Endothelial cell of umbilical vein (primary cell): ENCODE data around the gene TAGLN. TPM values are rescaled to one million over a fixed set of nuclear protein-coding genes. Genes with fewer than 3 reads are reported as not detected.

Experiments used
- BruUV-seq: library from RNA; stranded (reverse); fragments of 400-500 nt; replicated peaks from 2 replicates; lab custom pipeline; 2021; lab: Mats Ljungman, UMichigan
- CTCF ChIA-PET: fragments of 300-600, 350-600 bp; sonication (Branson Sonifier 250); formaldehyde crosslinking; loops from one replicate; lab custom pipeline; 2021; ENCODE audit warnings: antibody characterized with exemption, inconsistent platforms; lab: Charles Lee
- POLR2A ChIA-PET: fragments of 300-600, 350-600 bp; sonication (Branson Sonifier 250); formaldehyde crosslinking; loops from one replicate; lab custom pipeline; 2021; ENCODE audit warnings: antibody characterized with exemption, inconsistent platforms; lab: Charles Lee
- DNase-seq: peaks from one replicate; pipeline ENCODE4 v3.0.0-alpha.2; 2011; ENCODE audit warnings: low read depth, low spot score
- FAIRE-seq: peaks from 2 replicates; lab custom pipeline; 2011; peaks lifted over from hg19 to GRCh38; lab: Jason Lieb, UNC
- H2AFZ ChIP-seq: 2 replicates; pipeline ENCODE4 v1.6.0; 2012; ENCODE audit warnings: low read depth, low read length, control low read depth, inconsistent platforms
- H3K27ac ChIP-seq: 2 replicates; pipeline ENCODE4 v1.5.1; 2011; ENCODE audit warnings: low read depth, mild to moderate bottlenecking, control low read depth, low read length, moderate library complexity; ENCODE audit not compliant: insufficient read depth
- H3K27me3 ChIP-seq, 2 experiments: 2 replicates each; pipeline versions ENCODE4 v1.6.0 to v1.6.1; 2011; ENCODE audit warnings: low read length in 2 of 2, mixed read lengths in 1 of 2; ENCODE audit not compliant: control insufficient read depth in 2 of 2, insufficient read depth in 2 of 2
- H3K36me3 ChIP-seq, 2 experiments: 2 replicates in 1 of 2; 3 replicates in 1 of 2; pipeline ENCODE4 v1.5.1; 2011; ENCODE audit warnings: low read length in 2 of 2, mild to moderate bottlenecking in 1 of 2, moderate library complexity in 1 of 2; ENCODE audit not compliant: control insufficient read depth in 2 of 2, insufficient read depth in 2 of 2; ENCODE audit errors: extremely low read depth in 1 of 2
- H3K4me1 ChIP-seq: 3 replicates; pipeline ENCODE4 v1.5.1; 2011; ENCODE audit warnings: mild to moderate bottlenecking, low read length; ENCODE audit not compliant: control insufficient read depth, insufficient read depth; ENCODE audit errors: extremely low read depth
- H3K4me2 ChIP-seq: 2 replicates; pipeline ENCODE4 v1.6.1; 2011; ENCODE audit warnings: low read length, control low read depth, mixed read lengths; ENCODE audit not compliant: insufficient read depth
- H3K4me3 ChIP-seq, 3 experiments: fragments of 200-600 bp in 1 of 3; sonication (generic), shearing (Covaris generic) in 1 of 3; replicated peaks in 1 of 3; 2 replicates each; pipeline ENCODE4 v1.5.1; 2011 to 2016; ENCODE audit warnings: control low read depth in 3 of 3, low read length in 3 of 3, mild to moderate bottlenecking in 2 of 3, inconsistent platforms in 1 of 3, low read depth in 1 of 3, moderate library complexity in 1 of 3; ENCODE audit not compliant: insufficient read depth in 1 of 3
- H3K79me2 ChIP-seq: 2 replicates; pipeline ENCODE4 v1.6.0; 2012; ENCODE audit warnings: low read length, inconsistent platforms; ENCODE audit not compliant: control insufficient read depth, insufficient read depth
- H3K9ac ChIP-seq: replicated peaks from 2 replicates; pipeline ENCODE3; 2011; ENCODE audit warnings: low read length, control low read depth; ENCODE audit not compliant: insufficient read depth; ENCODE audit errors: extremely low read depth
- H3K9me1 ChIP-seq: replicated peaks from 3 replicates; pipeline ENCODE4 v1.6.0; 2011; ENCODE audit warnings: mild to moderate bottlenecking, low read length; ENCODE audit not compliant: control insufficient read depth, insufficient read depth; ENCODE audit errors: extremely low read depth
- H3K9me3 ChIP-seq: replicated peaks from 2 replicates; pipeline ENCODE4 v1.5.1; 2012; ENCODE audit warnings: low read length, inconsistent platforms; ENCODE audit not compliant: control insufficient read depth, insufficient read depth
- H4K20me1 ChIP-seq: replicated peaks from 2 replicates; pipeline ENCODE3; 2011; ENCODE audit warnings: mild to moderate bottlenecking, low read length; ENCODE audit not compliant: control insufficient read depth, insufficient read depth; ENCODE audit errors: extremely low read depth
- FOS ChIP-seq: IDR thresholded peaks from 2 replicates; pipeline ENCODE4 v1.6.1; 2011; ENCODE audit warnings: mild to moderate bottlenecking, low read length, moderate library complexity, borderline replicate concordance; ENCODE audit not compliant: insufficient read depth
- POLR2AphosphoS5 ChIP-seq: IDR thresholded peaks from 2 replicates; pipeline ENCODE4 v1.6.1; 2012; ENCODE audit warnings: low read depth, mild to moderate bottlenecking, control low read depth, low read length, moderate library complexity; ENCODE audit not compliant: insufficient read depth
- dilution Hi-C: fragments of 300-500 bp; cut with MboI; formaldehyde crosslinking; loops from one replicate; pipeline ENCODE4 v1.15.0; 2019; ENCODE audit warnings: low sequenced_read_pairs; ENCODE audit not compliant: extremely low pct_ligation_motif_present
- intact Hi-C: fragments of 100-400 bp; cut with micrococcal nuclease; formaldehyde crosslinking; loops from one replicate; pipeline ENCODE4 v1.10.0; 2022
- polyA plus RNA-seq, 4 experiments: library from polyadenylated mRNA; depleted of rRNA in 3 of 4; stranded (reverse) in 3 of 4; unstranded in 1 of 4; fragments of >200 nt; gene quantifications; 2 replicates each; pipeline versions ENCODE4 v1.2.1 to v1.2.3, GENCODE V29; 2011 to 2012; ENCODE audit warnings: missing spikeins in 1 of 4
- total RNA-seq: library from RNA; stranded (reverse); gene quantifications from 2 replicates; pipeline ENCODE4 v1.2.3, GENCODE V29; 2021
- TF ChIP-seq, protein P1 (sequence below), 2 donors: IDR thresholded peaks; 1 replicate in 1 of 2; 2 replicates in 1 of 2; pipeline ENCODE4 v1.5.1; 2011; ENCODE audit warnings: low read length in 2 of 2, mild to moderate bottlenecking in 2 of 2, moderate library complexity in 2 of 2, control low read depth in 1 of 2, inconsistent platforms in 1 of 2, low read depth in 1 of 2; ENCODE audit not compliant: insufficient read depth in 1 of 2; ENCODE audit errors: extremely low read depth in 1 of 2

The TAGLN gene
- total and polyA plus RNA-seq, 2 donors (not counting 3 experiments of a cell fraction or from before 2014, with no cell fraction given) = 20.8 to 113 TPM

- intact Hi-C loops = loop anchor here (1.0 to 2.0 kb wide), 5 partner anchors 45 to 494 kb away; partner anchors contain the start of gene APOA5
- Histone ChIP-seq H3K27ac (no peak overlapping the region), H3K36me3 (peaks cover 0 to 30% of the 10 kb centered on the region in 2 experiments), H3K9me3 (no peaks in the 10 kb centered on the region), H4K20me1 (no peaks in the 10 kb centered on the region), H2AFZ (no peak overlapping the region), H3K9ac (no peak overlapping the region), H3K4me3 (no peak overlapping the region), H3K4me2 (no peak overlapping the region), H3K9me1 (no peaks in the 10 kb centered on the region), H3K79me2 (peaks cover 7% of the 10 kb centered on the region), H3K27me3 (no peaks in the 10 kb centered on the region), H3K4me1 (peaks cover 10% of the 10 kb centered on the region)
- POLR2A ChIA-PET = interaction anchor here (1.2 kb wide), 1 partner anchor 45 kb away, joined by 3 read pairs; no protein-coding TSS in a partner anchor
- no TSS peak for BruUV-seq
- dilution Hi-C loops = no loop called here
- FAIRE-seq = peak; percentile 94
- DNase-seq = peak; percentile 73
- TF ChIP-seq POLR2AphosphoS5 (no peak), FOS (no peak)
- TF ChIP-seq, protein P1, sequence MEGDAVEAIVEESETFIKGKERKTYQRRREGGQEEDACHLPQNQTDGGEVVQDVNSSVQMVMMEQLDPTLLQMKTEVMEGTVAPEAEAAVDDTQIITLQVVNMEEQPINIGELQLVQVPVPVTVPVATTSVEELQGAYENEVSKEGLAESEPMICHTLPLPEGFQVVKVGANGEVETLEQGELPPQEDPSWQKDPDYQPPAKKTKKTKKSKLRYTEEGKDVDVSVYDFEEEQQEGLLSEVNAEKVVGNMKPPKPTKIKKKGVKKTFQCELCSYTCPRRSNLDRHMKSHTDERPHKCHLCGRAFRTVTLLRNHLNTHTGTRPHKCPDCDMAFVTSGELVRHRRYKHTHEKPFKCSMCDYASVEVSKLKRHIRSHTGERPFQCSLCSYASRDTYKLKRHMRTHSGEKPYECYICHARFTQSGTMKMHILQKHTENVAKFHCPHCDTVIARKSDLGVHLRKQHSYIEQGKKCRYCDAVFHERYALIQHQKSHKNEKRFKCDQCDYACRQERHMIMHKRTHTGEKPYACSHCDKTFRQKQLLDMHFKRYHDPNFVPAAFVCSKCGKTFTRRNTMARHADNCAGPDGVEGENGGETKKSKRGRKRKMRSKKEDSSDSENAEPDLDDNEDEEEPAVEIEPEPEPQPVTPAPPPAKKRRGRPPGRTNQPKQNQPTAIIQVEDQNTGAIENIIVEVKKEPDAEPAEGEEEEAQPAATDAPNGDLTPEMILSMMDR (IDR thresholded peaks at IDR 0.05; ENCODE audit: extremely low read depth in 1 of 2, insufficient read depth in 1 of 2, low read depth in 1 of 2, low read length in 2 of 2) = peak; percentile 65 to 76
- CTCF ChIA-PET = interaction anchor here (0.9 to 5.2 kb wide), 28 partner anchors 10 to 581 kb away, joined by 3 to 90 read pairs (median 5); partner anchors contain the start of genes APOA5, CEP164, PAFAH1B2 and SIDT2
Measured at GRCh38 chr11:117226388-117227385, 27.5 kb downstream of the TAGLN start.
